GM11168 (cell line): ENCODE measurements around the gene KRCC1.
"Not testable (repeated sequence)": the region's sequence is repeated elsewhere in the genome, so short reads cannot be mapped to it uniquely, and the experiment has no call there.

ENCODE experiments used
- in situ Hi-C: fragments of 300-500 bp; cut with MboI; formaldehyde crosslinking; loops from one replicate; pipeline ENCODE4 v1.12.0; 2022; ENCODE audit warnings: low sequenced_read_pairs; ENCODE audit not compliant: unreplicated experiment

The KRCC1 gene

GRCh38 chr2:88049622-88050021, 6.0 kb downstream of the KRCC1 start:
- in situ Hi-C loops = no loop called here

GRCh38 chr2:88048541-88048940, 7.0 kb downstream of the KRCC1 start:
- in situ Hi-C loops = no loop called here

DNA sequence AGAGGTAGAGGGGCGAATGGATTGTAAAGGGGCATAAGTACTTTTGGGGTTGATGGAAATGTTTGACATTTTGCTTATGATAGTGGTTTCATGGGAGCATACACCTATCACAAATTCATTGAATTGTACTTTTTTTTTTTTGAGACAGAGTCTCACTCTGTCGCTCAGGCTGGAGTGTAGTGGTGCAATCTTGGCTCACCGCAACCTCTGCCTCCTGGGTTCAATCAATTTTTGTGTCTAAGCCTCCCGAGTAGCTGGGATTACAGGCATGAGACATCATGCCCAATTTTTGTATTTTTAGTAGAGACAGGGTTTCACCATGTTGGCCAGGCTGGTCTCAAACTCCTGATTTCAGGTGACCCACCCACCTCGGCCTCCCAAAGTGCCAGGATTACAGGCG, 10.0 kb downstream of the KRCC1 start:
- in situ Hi-C loops = not testable (repeated sequence)

DNA sequence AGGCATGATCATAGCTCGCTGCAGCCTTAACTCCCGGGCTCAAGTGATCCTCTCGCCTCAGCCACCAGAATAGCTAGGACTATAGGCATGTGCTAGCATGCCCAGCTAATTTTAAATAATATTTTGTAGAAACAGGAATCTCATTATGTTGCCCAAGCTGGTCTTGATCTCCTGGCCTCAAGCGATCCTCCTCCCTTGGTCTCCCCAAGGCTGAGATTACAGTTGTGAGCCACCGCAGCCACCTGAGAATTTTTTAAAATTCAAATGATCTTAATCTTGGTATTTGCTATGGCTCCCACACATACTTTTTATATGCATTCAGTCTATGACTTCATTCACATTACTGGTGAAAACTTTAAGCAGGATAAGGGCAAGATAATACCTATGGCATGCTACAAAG, 13.1 kb downstream of the KRCC1 start:
- in situ Hi-C loops = no loop called here

DNA sequence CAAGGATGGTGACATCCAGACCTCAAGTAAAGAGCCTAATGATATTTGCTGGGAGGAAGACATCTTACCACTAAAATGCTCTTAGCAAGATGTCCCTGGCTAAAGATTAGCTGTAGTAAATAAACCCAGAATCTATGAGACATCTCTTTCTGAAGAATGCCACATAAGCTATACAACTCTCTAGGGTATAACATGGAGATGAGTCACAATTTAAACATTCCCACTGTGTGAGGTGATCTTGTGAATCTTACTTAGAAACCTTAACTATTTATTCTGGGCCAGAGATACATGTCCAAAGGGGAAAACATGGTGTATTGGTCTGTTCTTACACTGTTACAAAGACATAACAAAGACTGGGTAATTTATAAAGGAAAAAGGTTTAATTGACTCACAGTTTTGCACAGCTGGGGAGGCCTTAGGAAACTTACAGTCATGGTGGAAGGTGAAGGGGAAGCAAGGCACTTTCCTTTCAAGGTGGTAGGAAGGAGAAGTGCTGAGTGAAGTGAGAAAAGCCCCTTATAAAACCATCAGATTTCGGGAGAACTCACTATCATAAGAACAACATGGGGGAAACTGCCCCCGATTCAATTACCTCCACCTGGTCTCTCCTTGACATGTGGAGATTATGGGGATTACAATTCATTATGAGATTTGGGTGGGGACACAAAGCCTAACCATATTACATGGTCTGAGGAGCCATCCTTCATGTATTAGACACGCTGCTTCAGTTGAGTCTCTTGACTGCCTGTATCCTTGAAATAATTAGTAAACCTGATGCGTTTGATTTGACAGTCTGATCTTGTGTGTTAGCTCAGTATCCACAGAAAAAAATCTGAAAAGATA, 17.1 kb downstream of the KRCC1 start:
- in situ Hi-C loops = no loop called here

GRCh38 chr2:88036606-88037005, 19.0 kb downstream of the KRCC1 start:
- in situ Hi-C loops = no loop called here

GRCh38 chr2:88036182-88036581, 19.4 kb downstream of the KRCC1 start:
- in situ Hi-C loops = no loop called here

- in situ Hi-C loops = no loop called here
Observed at GRCh38 chr2:88032070-88032702, 23.4 kb downstream of the KRCC1 start.

- in situ Hi-C loops = no loop called here
Observed at GRCh38 chr2:88028931-88029330, 26.7 kb downstream of the KRCC1 start.

DNA sequence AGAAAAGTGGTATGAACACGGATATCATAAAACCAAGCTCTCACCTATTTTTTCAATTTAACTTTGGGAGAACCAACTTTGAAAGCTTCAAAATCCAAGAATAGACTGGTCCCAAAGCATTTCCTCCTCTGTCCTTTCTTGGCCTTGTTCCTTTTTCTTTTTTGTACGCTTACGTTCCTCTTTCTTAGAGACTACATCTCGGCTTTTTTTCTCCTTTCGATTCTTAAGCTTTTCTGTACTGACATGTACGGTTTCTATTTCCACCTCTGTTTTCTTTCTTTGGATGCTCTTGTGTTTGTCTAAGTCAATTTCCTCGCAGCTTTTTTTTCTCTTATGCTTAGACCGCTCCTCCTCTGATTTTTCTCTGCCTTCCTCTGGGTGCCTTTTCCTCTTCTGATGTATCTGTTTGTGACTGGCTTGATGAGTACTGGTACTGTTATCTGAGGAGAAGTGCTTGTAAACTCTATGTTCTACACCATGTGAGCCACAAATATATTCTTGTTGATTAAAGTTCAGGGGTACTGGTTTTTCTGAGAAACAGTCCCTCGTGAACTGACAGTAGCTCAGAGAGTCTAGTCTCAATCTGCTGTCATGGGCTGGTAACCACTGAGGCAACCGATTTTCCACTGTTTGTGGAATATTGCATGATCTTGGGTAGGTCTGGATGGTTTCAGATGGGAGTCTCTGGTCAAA, 27.7 kb downstream of the KRCC1 start:
- in situ Hi-C loops = no loop called here

GRCh38 chr2:88024509-88024908, 31.1 kb downstream of the KRCC1 start:
- in situ Hi-C loops = no loop called here

DNA sequence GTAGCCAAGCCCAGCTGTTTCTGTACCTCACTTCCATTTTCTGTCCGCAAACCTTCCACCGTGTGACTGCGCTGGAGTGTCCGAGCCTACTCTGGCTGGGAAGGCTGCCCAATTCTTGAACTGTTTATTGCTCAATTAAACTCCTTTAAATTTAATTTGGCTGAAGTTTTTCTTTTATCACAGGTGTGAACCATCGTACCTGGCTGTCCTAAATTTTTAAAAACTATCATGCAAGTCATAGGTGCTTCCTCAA, 33.0 kb downstream of the KRCC1 start:
- in situ Hi-C loops = no loop called here

- in situ Hi-C loops = no loop called here
Observed at GRCh38 chr2:88019985-88020384, 35.6 kb downstream of the KRCC1 start.

- in situ Hi-C loops = no loop called here
Observed at GRCh38 chr2:88018909-88019308, 36.7 kb downstream of the KRCC1 start.

DNA sequence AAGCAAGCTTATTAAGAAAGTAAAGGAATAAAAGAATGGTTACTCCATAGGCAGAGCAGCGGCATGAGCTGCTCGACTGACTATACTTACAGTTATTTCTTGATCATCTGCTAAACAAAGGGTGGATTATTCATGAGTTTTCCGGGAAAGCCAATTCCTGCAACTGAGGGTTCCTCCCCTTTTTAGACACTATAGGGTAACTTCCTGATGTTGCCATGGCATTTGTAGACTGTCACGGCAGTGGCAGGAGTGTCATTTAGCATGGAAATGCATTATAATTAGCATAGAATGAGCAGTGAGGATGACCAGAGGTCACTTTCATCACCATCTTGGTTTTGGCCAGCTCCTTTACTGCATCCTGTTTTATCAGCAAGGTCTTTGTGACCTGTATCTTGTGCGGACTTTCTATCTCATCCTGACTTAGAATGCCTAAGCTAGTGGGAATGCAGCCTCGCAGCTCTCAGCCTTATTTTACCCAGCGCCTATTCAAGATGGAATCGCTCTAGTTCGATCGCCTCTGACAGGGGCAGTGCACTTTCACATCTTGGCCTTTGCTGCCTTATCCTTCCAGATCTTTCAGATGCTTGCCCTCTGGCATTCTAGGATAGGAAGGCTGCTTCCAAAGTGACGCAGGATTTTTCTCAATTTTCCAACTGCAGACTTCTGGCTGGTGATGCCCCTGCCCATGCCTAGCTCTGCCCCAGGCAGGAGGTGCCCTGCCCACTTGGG, 37.3 kb downstream of the KRCC1 start:
- in situ Hi-C loops = not testable (repeated sequence)

GRCh38 chr2:88017780-88018038, 37.9 kb downstream of the KRCC1 start:
- in situ Hi-C loops = not testable (repeated sequence)

DNA sequence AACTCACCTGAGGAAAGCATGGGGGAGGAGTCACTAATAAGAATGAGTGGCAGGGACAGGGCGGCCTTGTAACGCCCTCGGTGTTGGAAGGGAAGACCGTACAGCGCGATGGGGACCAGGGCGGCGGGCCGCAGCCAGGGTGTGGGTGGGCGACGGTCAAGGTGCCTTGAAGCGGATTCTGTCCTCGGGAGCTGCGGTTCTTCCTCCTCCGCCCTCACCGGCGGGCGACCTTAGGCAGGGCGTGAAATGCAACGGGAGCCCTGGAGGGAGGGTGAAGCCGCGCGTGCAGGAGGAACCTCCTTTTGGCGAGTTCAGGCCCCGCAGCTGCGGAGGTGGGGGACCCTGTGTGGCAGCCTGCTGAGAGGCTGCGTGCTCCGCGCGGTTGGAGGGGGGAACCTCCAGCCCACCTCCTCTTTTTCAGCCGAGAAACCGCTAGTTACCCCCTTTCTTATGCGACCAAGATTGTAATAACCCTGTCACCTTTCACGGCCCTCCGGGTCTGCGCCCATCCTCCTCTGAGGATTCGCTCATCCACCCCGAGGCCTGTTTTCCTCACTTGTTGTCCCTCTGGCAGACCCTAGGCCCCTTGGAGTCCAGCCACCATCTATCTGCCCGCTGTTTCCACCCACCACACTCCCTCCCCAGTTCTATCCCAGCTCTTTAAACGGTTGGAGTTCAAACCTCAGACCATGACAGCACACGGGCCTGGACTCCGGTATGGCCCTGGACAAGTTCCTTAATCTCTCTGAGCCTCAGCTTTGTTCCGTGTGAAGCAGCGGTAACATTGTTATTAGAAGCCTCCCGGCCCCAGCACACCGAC, 38.4 kb downstream of the KRCC1 start:
- in situ Hi-C loops = no loop called here

GRCh38 chr2:88016086-88016959, 39.3 kb downstream of the KRCC1 start, which contains the start of gene RNU2-63P:
Gene RNU2-63P, minus strand, starts transcription at chr2:88016547.
- in situ Hi-C loops = no loop called here

GRCh38 chr2:88011011-88011410, 44.6 kb downstream of the KRCC1 start:
- in situ Hi-C loops = no loop called here
